NCI-H2081 treated with DMSO at 0.1 percent for 48 hours (cell line): ENCODE results near the gene CRYBB3.
"Not testable (repeated sequence)": the region's sequence is repeated elsewhere in the genome, so short reads cannot be mapped to it uniquely, and the experiment has no call there.

Experiments
- DNase-seq: peaks from one replicate; lab custom pipeline; 2025; lab: John Stamatoyannopoulos, UW

CRYBB3 gene

GRCh38 chr22:25206998-25207397, 7.3 kb downstream of the CRYBB3 start:
- DNase-seq, result no peak

- DNase-seq, result no peak
Measured at GRCh38 chr22:25207553-25208157, 8.0 kb downstream of the CRYBB3 start.

- DNase-seq, result no peak
Measured at GRCh38 chr22:25208328-25208727, 8.7 kb downstream of the CRYBB3 start.

- DNase-seq, result no peak
Measured at GRCh38 chr22:25208743-25209505, 9.3 kb downstream of the CRYBB3 start.

GRCh38 chr22:25210793-25211192, 11.1 kb downstream of the CRYBB3 start:
- DNase-seq, result no peak

GRCh38 chr22:25212337-25212736, 12.7 kb downstream of the CRYBB3 start:
- no peak for DNase-seq

- no peak for DNase-seq
Measured at GRCh38 chr22:25213221-25213620, 13.6 kb downstream of the CRYBB3 start.

GRCh38 chr22:25216230-25216629, 16.6 kb downstream of the CRYBB3 start:
- DNase-seq, result no peak

GRCh38 chr22:25219211-25219689, 19.6 kb downstream of the CRYBB3 start, which contains the start of gene CRYBB2:
CRYBB2 (plus strand) TSS chr22:25219639; CDS start chr22:25221430, 1,791 bp downstream.
- no peak for DNase-seq

- peak; percentile 57 for DNase-seq
Measured at GRCh38 chr22:25219948-25220442, 20.3 kb downstream of the CRYBB3 start.

- no peak for DNase-seq
Measured at GRCh38 chr22:25221790-25222189, 22.1 kb downstream of the CRYBB3 start.

- no peak for DNase-seq
Measured at GRCh38 chr22:25223269-25223850, 23.7 kb downstream of the CRYBB3 start.

GRCh38 chr22:25228822-25229221, 29.2 kb downstream of the CRYBB3 start:
- DNase-seq, result no peak

- not testable (repeated sequence) for DNase-seq
Measured at GRCh38 chr22:25230760-25231159, 31.1 kb downstream of the CRYBB3 start.

GRCh38 chr22:25232301-25232700, 32.6 kb downstream of the CRYBB3 start:
- no peak for DNase-seq

- DNase-seq, result not testable (repeated sequence)
Measured at GRCh38 chr22:25233706-25234105, 34.0 kb downstream of the CRYBB3 start.

GRCh38 chr22:25235547-25236290, 36.1 kb downstream of the CRYBB3 start:
- no peak for DNase-seq

- no peak for DNase-seq
Measured at GRCh38 chr22:25236417-25236816, 36.8 kb downstream of the CRYBB3 start.

GRCh38 chr22:25237503-25237902, 37.8 kb downstream of the CRYBB3 start:
- no peak for DNase-seq

- not testable (repeated sequence) for DNase-seq
Measured at GRCh38 chr22:25238058-25238457, 38.4 kb downstream of the CRYBB3 start.

GRCh38 chr22:25255169-25255568, 55.5 kb downstream of the CRYBB3 start:
- DNase-seq, result not testable (repeated sequence)
